GM19463 (cell line): ENCODE data around the gene USP24.
A peak's percentile ranks its signal among the peaks of the same experiment; 100 is the strongest.

Experiments used
- ATAC-seq: cut with Tn5 transposase; IDR thresholded peaks from one replicate; pipeline ENCODE4 v1.9.1; 2021; ENCODE audit warnings: mild to moderate bottlenecking, moderate library complexity; ENCODE audit not compliant: unreplicated experiment

The USP24 gene

GRCh38 chr1:55168353-55168752 is 46.8 kb downstream of the USP24 start:
- no peak for ATAC-seq

GRCh38 chr1:55167224-55167871 is 47.8 kb downstream of the USP24 start:
- ATAC-seq = no peak

DNA sequence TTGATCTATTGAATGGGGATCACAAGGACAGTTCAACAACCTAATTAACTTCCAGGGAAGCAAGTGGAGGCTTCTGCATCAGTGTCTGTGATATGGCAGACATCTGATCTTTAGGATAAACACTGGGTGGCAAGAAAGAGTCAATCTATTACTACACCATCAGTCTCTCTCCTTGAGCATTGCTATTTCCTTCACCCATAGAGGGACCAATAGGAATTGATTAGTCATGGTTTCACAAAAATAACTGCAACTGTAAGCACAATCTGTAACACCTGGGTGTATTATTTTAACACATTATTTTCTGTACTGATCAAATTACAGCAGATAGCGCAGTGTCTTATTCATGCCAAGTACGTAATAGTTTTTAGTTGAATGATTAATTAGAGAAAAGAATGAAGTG is 50.3 kb downstream of the USP24 start:
- ATAC-seq = no peak

DNA sequence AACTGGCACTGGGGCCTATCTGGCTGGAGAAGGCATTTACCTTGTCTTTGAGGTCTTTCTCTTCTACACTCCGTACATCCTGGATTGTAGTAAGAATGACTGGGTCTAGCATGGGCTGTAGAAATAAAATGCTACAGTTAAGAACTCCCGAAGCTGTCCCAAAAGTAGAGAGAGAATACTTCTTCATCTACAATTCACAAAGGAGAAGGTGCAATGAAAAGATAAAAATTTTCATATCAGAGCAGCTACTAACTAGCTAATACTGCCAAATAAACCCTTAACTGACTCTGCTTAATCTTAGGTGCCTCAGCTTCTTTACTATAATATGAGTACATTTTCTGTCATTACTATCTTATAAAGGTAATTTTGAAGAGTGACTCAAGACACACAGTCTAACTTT is 55.6 kb downstream of the USP24 start:
- ATAC-seq = no peak

- ATAC-seq = no peak
These were observed 58.6 kb downstream of the USP24 start for GRCh38 chr1:55156608-55157007.

DNA sequence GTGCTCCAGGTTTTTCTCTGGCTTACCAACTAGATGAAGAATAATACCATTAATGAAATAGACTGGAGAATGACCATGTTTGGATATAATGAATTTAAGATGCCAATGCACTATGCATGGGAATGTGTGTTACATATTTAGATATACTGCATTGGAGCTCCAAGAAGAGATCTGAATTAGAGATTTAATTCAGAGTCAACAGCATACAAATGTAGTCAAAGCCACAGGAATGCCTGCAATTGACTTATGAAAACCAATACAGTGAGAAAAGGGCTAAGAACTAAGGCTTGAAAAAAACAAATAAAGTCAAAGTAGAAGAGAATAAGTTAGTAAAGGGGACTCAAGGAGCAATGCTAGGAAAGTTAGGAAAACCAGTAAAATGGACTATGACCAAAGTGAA is 59.1 kb downstream of the USP24 start:
- ATAC-seq = no peak

GRCh38 chr1:55155522-55155921 is 59.6 kb downstream of the USP24 start:
- no peak for ATAC-seq

GRCh38 chr1:55154616-55155015 is 60.5 kb downstream of the USP24 start:
- ATAC-seq = no peak

DNA sequence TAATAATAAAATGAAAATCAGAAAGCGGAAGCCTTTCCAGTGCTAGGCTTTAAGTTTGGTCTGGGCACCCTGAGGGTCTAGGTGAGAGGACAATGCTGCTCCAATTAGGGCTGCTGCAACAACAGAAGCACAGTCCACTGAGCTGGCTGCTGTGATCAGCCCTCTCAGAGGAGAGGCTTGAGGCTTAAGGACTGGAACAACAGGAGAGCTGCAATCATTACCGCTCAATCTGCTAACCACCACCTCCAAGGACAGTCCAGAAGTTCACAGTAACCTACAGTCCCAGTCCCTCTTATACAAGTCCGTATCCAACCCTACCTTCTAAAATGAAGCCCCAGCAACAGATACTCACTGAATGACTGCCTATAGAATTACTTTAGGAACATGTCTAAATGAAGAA is 62.1 kb downstream of the USP24 start:
- ATAC-seq = no peak

DNA sequence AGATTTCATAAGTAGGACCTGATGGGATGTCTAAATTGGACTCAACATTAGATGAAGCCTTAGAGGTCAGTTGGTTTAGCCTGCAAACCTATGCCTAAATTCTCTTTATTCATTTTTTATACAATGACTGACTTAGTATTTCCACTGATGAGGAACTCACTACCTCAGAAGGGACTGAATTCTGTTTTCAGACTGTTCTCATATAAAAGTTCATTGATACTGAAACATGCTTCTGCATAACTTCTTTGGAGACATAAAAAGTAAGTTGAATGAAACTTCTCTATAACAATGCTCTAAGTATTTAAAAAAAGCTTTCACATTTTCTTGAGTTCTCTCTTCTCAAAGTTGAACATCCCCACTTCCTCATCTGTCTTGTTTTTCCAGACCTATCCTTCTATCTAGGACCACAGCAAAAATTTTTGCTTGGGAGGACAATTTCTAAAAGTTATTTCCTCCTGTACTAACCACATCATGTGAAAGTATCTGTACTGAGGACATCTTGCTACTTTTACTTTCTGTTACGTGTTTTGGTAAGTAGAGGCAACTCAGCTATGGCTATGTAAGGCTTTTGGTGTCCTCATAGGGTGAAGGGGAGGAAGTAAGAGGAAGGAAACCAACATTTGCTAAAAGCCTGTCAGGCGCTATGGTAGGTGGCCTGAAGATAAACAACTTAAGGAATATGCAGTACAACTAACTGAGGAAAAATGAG is 64.1 kb downstream of the USP24 start:
- ATAC-seq = no peak

DNA sequence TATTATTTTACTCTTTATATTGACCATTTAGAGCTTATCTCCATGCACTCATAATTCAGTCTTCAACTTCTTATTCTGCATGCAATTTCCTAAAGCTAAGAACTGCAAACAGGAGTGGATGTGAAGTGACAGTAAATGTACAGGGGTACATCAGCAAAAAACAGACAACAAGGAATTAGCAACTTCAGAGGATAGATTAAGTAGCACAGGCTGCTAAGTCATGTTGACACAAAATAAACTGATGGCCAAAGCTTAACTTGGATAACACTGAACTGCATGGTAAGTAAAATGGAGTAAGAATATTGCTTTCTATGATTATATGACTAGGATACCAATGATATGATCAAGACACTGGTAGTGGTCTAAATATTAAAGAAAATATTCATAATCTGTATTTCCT is 66.5 kb downstream of the USP24 start:
- no peak for ATAC-seq

GRCh38 chr1:55147524-55147923 is 67.6 kb downstream of the USP24 start:
- no peak for ATAC-seq

DNA sequence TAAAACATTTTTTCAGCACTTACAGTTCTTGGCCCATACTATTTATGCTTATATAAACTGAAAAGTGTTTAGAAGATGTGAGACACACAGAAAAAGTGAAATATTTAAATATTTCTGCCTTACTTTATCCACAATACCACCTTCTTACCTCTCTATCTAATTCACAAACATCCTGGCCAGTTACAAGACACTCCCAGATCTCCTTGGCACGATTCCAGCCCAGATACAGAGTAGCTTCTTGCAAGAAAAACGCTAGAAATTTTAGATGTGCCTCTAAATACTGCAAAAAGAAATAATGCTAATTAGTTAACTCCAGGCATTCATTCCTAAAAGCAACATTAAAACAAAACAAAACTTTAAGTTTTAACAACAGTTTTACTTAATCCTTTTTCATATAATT is 68.4 kb downstream of the USP24 start:
- no peak for ATAC-seq

- ATAC-seq = no peak
These were observed 70.3 kb downstream of the USP24 start for GRCh38 chr1:55144886-55145285.

GRCh38 chr1:55143684-55144083 is 71.5 kb downstream of the USP24 start:
- no peak for ATAC-seq

DNA sequence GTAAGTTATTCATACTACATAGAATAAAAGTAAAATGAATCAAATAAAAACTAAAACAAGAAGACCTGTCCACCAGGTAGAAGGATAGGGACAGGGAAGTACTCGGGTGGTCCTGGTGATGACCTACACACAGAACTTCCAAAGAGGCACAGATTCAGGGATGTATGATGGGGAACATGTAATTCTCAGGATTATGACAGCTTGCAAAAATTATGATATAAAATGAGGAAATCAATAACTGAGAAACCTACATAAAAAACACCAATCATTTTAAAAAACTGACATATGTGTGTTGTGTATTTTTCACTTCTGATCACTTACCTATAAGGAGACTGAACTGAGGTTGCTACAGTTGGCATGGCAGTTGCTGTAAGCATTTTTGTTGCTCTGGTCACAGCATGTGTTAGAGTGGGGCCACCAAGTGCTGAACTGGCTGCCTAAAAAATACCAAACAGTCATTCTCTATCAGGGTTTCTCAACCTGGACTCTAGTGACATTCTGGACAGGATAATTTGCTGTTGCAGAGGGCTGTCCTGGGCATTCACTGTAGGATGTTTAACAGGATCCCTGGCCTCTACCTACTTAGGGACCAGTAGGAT is 73.8 kb downstream of the USP24 start:
- ATAC-seq = no peak

DNA sequence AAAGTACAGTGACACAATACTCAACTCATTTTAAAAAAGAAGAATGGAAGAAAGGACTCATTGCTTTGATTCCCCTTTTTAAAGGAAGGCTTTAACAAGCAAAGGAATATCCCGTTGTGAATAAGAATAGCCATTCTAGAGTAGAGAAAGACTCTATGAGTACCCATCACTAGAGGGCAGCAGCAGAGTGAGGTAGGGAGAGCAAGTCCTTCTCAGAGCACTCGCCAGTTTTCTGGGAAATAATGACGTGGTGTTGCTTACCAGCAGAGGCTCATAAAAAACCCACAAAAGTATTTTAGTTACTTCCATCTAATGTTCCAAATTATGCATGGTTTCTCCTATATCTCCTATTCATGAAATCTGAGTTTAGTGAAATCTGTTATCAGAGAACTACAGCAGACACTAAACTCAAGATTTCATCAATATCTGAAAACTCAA is 74.6 kb downstream of the USP24 start:
- ATAC-seq = peak; percentile 81

DNA sequence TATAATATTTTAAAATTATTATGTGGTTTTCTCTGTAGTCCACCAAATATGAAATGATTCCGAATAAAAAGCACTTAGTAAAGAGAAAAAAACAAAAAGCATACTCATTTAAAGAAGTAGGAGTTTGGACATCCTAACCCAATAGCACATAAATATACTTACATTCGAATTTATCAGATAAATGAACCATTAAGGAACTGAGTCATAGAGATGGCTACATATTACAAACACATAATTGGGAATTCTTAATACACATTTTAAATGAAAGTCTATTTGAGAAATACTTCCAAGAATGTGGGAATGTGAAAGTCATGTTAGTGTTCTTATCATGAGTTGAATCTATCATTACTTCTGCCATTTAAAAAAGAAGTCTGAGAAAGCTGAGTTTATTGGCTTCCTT is 75.0 kb downstream of the USP24 start:
- no peak for ATAC-seq

DNA sequence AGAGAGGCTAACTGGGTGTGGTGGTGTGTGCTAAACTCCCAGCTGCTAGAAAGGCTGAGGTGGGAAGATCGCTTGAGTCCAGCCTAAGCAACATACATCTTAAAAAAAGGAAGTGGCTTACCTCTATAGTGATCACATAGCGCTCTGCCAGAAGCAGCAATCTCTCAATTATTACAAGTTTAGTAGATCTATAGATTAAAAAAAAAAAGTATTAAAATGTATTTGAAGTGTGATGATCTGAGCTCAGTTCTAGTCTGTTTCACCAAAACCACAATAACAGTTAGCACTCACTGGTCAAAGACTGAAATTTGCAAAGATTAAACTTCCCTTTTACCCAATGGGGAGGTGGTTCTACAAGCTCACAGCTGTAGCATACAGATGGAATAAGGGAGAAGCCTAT is 76.3 kb downstream of the USP24 start:
- ATAC-seq = no peak

DNA sequence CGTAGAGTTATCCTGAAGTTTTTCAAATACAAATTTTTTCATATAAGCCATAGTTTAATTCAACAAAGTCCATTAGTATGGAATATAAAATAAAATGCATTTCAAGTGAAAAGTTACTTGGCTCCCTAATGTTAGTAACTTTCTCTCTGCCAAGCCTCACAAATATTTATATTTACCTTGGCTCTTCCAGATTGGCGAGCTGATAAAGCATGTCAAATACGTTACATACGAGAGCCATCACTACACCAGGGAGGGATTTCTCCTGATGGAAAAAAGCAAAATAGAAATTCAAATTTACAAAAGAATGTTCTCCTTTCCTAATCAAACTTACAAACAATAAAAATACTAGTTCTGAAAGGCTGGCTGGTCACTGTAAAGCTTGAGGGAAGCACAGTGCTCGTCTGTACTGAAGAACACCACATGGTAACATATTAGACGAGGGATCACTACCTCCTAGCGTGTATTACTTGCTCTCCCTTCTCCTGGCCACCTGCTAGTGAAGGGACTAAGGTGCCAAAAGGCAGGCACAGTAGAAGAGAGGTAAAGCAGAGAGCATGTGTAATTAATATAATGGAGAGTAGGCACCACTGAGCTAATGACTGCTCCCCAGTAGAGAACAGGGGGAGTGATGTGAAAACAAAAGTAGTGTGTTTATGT is 80.9 kb downstream of the USP24 start:
- ATAC-seq = no peak

GRCh38 chr1:55131801-55132200 is 83.4 kb downstream of the USP24 start:
- ATAC-seq = no peak

DNA sequence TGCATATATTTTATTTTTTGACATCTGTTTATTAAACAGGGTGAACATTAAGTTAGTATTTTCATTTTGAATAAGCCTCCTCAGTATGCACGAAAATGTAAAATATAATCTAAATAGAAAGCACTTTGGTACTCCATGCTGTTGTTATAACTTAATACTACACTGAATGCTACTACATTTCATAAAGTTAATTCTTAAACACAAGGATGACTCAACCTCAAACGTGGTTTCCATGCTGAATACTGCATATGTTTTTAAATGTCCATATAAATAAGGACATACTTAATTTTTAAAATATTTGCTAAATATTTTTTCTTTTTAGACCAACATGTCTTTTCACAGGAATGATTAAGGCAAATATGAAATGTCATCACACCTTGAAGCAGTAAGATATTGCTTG is 83.9 kb downstream of the USP24 start:
- no peak for ATAC-seq
